ENCODE results near the gene GIGYF2.

Gene GIGYF2

DNA sequence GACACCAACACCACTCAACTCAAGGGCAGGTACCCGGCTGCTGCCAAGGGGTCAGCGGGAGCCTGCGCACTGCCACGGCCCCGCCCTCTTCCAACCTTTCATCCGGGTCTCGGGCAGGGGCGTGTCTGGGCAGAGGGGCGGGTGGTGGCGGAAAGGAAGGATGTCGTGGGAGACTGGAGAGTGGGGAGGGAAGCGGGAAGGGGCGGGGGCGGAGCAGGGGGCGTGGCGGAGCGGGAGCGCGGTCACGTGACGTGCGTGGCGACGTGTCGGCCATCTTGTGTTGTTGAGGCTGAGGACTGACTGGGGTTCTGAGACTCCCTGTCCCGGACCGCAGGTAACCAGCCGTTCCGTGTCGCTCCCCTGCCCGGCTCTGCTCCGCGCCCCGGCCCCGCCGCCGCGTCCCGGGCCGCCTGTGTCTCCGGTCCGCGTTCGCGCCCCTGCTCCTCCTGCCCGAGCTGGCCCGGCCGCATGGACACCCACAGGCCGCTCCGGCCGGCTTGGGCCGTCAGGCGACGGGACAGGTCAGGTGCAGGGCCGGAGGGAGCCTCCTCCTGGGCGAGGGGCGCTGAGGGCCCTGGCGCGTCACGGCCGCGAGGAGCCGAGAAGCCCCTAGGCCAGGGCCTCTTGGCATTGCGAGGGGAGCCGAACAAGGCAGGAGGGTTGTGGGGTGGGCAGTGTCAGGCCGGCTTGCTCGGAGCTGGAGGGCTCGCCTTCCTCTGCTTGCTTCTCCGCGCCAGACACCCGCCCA is at the start of gene GIGYF2:
Gene GIGYF2 (plus strand): TSS at position 273 of the 748 bp plus-strand sequence. CDS start 37,867 bp downstream, outside the sequence.
- no peaks in the 10 kb centered on the region for H3K27me3 Mint-ChIP-seq
- peaks cover 39% of the 10 kb centered on the region for H3K4me1 Mint-ChIP-seq (ENCODE audit: low read depth)

DNA sequence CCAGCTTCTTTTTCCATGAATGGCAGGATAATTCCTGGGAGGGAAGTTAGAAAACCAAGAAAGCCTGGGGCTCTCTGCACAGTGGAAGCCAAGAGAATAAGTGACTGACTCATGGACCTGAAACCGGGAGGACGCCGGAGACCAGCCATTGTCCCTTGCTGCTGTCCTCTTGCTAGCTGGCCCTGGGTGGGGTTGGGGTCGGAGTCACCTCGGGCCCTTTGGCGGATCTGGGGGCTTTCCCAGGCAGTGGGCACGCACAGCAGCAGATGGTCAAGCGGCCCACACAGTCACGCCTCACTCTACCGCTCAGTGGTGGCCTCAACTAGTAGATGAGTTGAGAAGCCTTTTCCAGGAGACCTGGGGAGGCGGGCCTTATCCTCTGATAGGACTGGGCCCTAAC is 48.1 kb upstream of the GIGYF2 start:
- no peaks in the 10 kb centered on the region for H3K9me3 Mint-ChIP-seq
- no peaks in the 10 kb centered on the region for H3K4me1 Mint-ChIP-seq (ENCODE audit: low read depth)
- H3K36me3 Mint-ChIP-seq (ENCODE audit: low read depth) = no peaks in the 10 kb centered on the region
- no peak overlapping the region for H3K27ac Mint-ChIP-seq
- H3K27me3 Mint-ChIP-seq = no peaks in the 10 kb centered on the region
- no peak overlapping the region for H3K4me3 Mint-ChIP-seq

More for the DNA sequence above, at the start of gene GIGYF2:
- Mint-ChIP-seq H3K9me3 (peaks cover 8% of the 10 kb centered on the region), H3K4me3 (peak within 1 kb of the TSS; percentile 99), H3K36me3 (ENCODE audit: low read depth) (peaks cover 23% of the 10 kb centered on the region), H3K27ac (peak within 1 kb of the TSS; percentile 93)

DNA sequence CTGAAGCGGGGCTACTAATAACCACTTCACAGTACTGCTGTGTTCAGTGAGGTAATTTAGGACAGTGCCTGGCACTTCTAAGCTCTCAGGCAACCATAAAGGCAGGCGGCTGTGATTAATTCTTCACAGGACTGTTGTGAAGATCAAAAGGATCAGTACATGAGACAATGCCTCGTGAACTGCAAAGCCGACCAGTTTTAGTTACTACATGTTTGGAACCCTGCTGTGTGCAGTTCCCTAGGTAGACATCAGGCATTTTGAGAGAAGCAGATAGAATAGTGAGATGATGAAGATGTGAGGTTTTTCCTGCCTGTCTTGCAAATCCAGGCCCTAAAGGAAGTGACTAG is 44.7 kb upstream of the GIGYF2 start:
- Mint-ChIP-seq H3K4me3 (no peak overlapping the region), H3K36me3 (ENCODE audit: low read depth) (no peaks in the 10 kb centered on the region), H3K27ac (no peak overlapping the region), H3K9me3 (no peaks in the 10 kb centered on the region), H3K27me3 (no peaks in the 10 kb centered on the region), H3K4me1 (ENCODE audit: low read depth) (no peaks in the 10 kb centered on the region)

- Mint-ChIP-seq H3K27me3 (no peaks in the 10 kb centered on the region), H3K4me3 (no peak overlapping the region), H3K36me3 (ENCODE audit: low read depth) (no peaks in the 10 kb centered on the region), H3K4me1 (ENCODE audit: low read depth) (no peaks in the 10 kb centered on the region), H3K27ac (no peak overlapping the region), H3K9me3 (no peaks in the 10 kb centered on the region)
Measured at GRCh38 chr2:232653441-232653840, 43.7 kb upstream of the GIGYF2 start.

DNA sequence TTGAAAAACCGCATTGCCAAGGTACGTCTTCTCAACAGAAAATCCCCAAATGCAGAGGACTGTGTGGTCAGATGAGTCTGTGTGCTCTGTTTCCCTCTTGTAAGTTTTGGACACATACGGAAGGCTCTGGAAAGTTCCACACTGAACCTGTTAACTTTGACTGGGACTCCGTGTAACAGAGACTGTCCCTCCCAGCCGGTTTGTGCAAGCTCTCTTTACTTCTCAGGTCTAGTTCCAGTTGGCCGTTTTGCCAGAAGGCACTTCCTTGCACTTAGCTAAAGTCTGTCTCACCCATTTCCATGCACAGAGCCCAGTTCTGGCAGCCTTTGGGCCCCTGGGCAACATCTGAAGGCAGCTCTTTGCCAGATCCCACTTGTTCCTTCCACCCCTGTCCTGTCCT is 41.7 kb upstream of the GIGYF2 start:
- no peaks in the 10 kb centered on the region for H3K9me3 Mint-ChIP-seq
- H3K27me3 Mint-ChIP-seq = no peaks in the 10 kb centered on the region
- no peaks in the 10 kb centered on the region for H3K36me3 Mint-ChIP-seq (ENCODE audit: low read depth)
- H3K4me3 Mint-ChIP-seq = no peak overlapping the region
- no peak overlapping the region for H3K27ac Mint-ChIP-seq
- H3K4me1 Mint-ChIP-seq (ENCODE audit: low read depth) = no peaks in the 10 kb centered on the region

DNA sequence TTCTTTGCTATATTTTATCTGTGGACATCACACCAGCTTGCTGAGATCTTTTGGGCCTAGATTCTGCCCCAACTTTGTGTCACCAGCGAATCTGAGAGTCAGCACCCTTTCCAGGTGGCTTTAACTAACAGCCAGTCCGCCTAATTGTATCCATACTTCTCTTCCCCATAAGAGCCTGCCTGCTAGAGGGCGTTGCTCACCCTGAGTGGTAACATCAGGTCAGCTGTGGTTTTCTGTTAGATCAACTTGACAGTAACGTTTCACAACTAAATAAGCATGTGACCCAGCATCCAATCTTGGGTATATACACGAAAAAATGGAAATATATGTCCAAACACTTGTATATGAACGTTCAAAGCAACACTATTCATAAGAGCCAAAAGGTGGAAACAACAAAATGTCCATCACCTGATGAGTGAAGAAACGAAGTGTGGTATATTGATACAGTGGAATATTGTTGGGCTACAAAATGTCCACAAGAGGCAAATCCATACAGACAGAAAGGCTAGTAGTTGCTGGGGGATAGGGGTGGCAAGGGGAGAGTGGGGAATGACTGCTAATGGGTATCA is 38.8 kb upstream of the GIGYF2 start:
- no peaks in the 10 kb centered on the region for H3K27me3 Mint-ChIP-seq
- no peaks in the 10 kb centered on the region for H3K4me1 Mint-ChIP-seq (ENCODE audit: low read depth)

GRCh38 chr2:232659359-232659758 is 37.8 kb upstream of the GIGYF2 start:
- Mint-ChIP-seq H3K4me1 (ENCODE audit: low read depth) (no peaks in the 10 kb centered on the region), H3K27me3 (no peaks in the 10 kb centered on the region), H3K4me3 (no peak overlapping the region), H3K36me3 (ENCODE audit: low read depth) (no peaks in the 10 kb centered on the region), H3K9me3 (no peaks in the 10 kb centered on the region), H3K27ac (peak overlapping the region; percentile 66)

More for the DNA sequence above, 38.8 kb upstream of the GIGYF2 start:
- H3K9me3 Mint-ChIP-seq = no peaks in the 10 kb centered on the region
- H3K4me3 Mint-ChIP-seq = no peak overlapping the region
- H3K27ac Mint-ChIP-seq = no peak overlapping the region
- H3K36me3 Mint-ChIP-seq (ENCODE audit: low read depth) = no peaks in the 10 kb centered on the region

GRCh38 chr2:232662486-232663260 is 34.5 kb upstream of the GIGYF2 start:
- H3K4me3 Mint-ChIP-seq = no peak overlapping the region
- H3K27ac Mint-ChIP-seq = no peak overlapping the region
- no peaks in the 10 kb centered on the region for H3K27me3 Mint-ChIP-seq
- no peaks in the 10 kb centered on the region for H3K36me3 Mint-ChIP-seq (ENCODE audit: low read depth)
- H3K4me1 Mint-ChIP-seq (ENCODE audit: low read depth) = no peaks in the 10 kb centered on the region
- no peaks in the 10 kb centered on the region for H3K9me3 Mint-ChIP-seq

- H3K36me3 Mint-ChIP-seq (ENCODE audit: low read depth) = no peaks in the 10 kb centered on the region
- H3K27ac Mint-ChIP-seq = no peak overlapping the region
- no peaks in the 10 kb centered on the region for H3K4me1 Mint-ChIP-seq (ENCODE audit: low read depth)
Measured at GRCh38 chr2:232666051-232666805, 30.9 kb upstream of the GIGYF2 start.

DNA sequence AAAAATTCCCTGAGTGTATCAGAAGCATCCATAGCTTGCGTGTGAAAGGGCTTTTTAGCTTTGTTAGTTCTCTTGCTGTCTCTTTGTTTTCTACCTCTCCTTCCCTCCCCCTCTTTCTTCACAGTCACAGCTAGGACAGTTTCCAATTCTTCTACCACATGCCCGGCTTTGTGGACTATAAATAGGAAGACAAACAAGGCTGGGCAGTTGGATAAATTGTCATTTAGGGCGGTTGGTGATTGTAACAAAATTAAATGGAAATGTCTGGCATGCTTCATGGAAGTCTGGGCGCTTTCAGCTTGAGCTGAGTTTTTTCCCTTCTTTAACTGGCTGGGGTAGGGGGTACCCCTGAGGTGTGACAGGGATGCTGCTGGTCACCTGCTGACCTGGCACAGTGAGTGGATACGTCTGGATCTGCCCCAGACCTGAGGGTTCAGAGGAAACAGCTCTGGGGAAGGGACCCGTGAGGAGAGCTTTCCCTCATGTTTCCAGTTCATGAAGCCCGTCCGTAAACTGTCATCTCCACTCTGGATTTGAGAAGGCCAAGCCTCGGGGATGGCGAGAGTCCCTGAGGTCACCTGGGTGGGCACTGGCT is 29.0 kb upstream of the GIGYF2 start:
- Mint-ChIP-seq H3K27ac (no peak overlapping the region), H3K36me3 (ENCODE audit: low read depth) (no peaks in the 10 kb centered on the region), H3K9me3 (no peaks in the 10 kb centered on the region), H3K27me3 (peaks cover 4% of the 10 kb centered on the region), H3K4me3 (no peak overlapping the region), H3K4me1 (ENCODE audit: low read depth) (no peaks in the 10 kb centered on the region)

More at GRCh38 chr2:232666051-232666805, 30.9 kb upstream of the GIGYF2 start:
- Mint-ChIP-seq H3K9me3 (no peaks in the 10 kb centered on the region), H3K4me3 (no peak overlapping the region), H3K27me3 (peaks cover 4% of the 10 kb centered on the region)

DNA sequence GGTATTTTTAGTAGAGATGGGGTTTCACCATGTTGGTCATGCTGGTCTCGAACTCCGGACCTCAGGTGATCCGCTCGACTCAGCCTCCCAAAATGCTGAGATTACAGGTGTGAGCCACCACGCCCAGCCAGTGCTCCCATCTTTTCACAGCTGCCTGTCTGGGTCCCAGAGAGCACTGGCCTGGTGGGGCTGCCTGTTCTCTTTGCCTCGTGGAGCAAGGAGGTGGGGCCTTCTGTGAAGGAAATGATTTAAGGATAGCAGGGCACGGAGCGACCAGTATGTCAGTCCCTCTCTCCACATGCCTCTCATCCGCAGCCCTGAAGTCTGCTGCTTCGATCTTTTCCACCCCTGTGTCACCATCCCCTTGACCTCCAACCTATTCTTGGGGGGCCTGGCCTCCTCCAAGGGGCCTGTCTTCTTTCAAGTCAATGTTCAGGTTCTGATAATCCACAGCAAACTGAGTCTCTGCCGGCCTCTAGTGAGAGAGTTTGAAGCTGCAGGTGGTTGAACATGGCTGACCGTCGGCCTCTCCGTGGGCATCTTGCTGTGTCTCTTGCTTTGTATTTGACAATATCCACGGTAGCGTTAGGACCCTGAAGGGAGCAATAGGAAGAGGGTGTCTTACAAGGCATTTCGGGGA is 28.2 kb upstream of the GIGYF2 start:
- no peak overlapping the region for H3K4me3 Mint-ChIP-seq
- no peak overlapping the region for H3K27ac Mint-ChIP-seq

GRCh38 chr2:232672588-232672987 is 24.5 kb upstream of the GIGYF2 start:
- Mint-ChIP-seq H3K4me3 (no peak overlapping the region), H3K36me3 (ENCODE audit: low read depth) (no peaks in the 10 kb centered on the region), H3K4me1 (ENCODE audit: low read depth) (no peaks in the 10 kb centered on the region), H3K27me3 (peaks cover 4% of the 10 kb centered on the region), H3K9me3 (no peaks in the 10 kb centered on the region), H3K27ac (no peak overlapping the region)

More for the DNA sequence above, 28.2 kb upstream of the GIGYF2 start:
- Mint-ChIP-seq H3K4me1 (ENCODE audit: low read depth) (no peaks in the 10 kb centered on the region), H3K27me3 (peaks cover 4% of the 10 kb centered on the region), H3K9me3 (no peaks in the 10 kb centered on the region), H3K36me3 (ENCODE audit: low read depth) (no peaks in the 10 kb centered on the region)

DNA sequence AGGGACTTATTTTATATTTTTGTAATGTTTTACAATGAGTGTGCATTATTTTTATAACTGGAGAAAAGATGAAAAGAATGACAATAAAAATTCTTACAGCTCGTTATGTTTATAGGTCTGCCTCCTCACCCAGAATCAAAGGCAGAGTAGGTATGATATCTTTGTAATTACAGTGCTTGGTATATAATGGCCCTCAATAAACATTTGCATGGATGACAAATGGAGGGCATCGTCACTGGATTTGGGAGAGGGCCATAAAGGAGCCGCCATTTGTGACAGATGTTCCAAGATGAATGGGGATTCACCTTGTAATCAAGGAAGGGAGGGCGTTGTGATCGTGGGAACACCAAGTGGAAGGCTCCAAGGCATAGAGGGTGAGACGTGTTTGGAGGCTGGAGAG is 22.6 kb upstream of the GIGYF2 start:
- Mint-ChIP-seq H3K27ac (no peak overlapping the region), H3K27me3 (peaks cover 7% of the 10 kb centered on the region), H3K4me3 (no peak overlapping the region), H3K36me3 (ENCODE audit: low read depth) (no peaks in the 10 kb centered on the region), H3K4me1 (ENCODE audit: low read depth) (no peaks in the 10 kb centered on the region), H3K9me3 (no peaks in the 10 kb centered on the region)

DNA sequence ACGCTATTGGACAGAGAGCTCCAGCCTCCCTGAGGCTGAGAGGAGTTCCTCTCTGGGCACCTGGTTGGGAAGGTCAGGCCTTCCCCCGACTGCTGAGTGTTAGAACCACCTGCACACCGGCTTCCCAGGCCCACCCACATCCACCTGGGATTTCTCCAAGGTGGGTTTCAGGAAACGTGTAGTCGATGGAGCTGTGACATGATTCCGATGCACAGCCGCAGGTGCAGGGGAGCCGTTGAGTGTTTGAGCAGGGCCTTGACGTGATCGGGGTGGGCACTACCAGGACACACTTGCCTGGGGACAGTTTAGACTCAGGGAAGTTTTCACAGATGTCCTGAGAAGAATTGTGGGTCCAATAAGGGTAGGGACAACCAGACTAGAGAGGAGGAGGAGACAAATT is 21.8 kb upstream of the GIGYF2 start:
- peaks cover 11% of the 10 kb centered on the region for H3K27me3 Mint-ChIP-seq
- no peak overlapping the region for H3K27ac Mint-ChIP-seq

More for the DNA sequence above, 21.8 kb upstream of the GIGYF2 start:
- no peaks in the 10 kb centered on the region for H3K4me1 Mint-ChIP-seq (ENCODE audit: low read depth)
- no peak overlapping the region for H3K4me3 Mint-ChIP-seq
- H3K9me3 Mint-ChIP-seq = no peaks in the 10 kb centered on the region
- no peaks in the 10 kb centered on the region for H3K36me3 Mint-ChIP-seq (ENCODE audit: low read depth)

Measured in stimulated activated naive CD8-positive, alpha-beta T cell treated with anti-CD3 and anti-CD28 coated beads, Interleukin-15, Interleukin-2, amounts not matched to agents 100 ng/mL and 50 ng/mL, for 24 hours (primary cell).